Stomach (tissue), 9 donors: ENCODE data around the gene SARS2. TPM values are rescaled to one million over a fixed set of nuclear protein-coding genes. Genes with fewer than 3 reads are reported as not detected.
"Not testable (repeated sequence)": the region's sequence is repeated elsewhere in the genome, so short reads cannot be mapped to it uniquely, and the experiment has no call there.

Source experiments
- DNase-seq, 2 donors: peaks; one replicate each; pipeline versions ENCODE4 v3.0.0 to v3.0.0-alpha.2; 2013 to 2019
- H3K27ac ChIP-seq, 5 donors: fragments of 200-600 bp in 4 of 5; sonication (generic) in 4 of 5; one replicate each; pipeline ENCODE4 v1.5.1; 2013 to 2019; ENCODE audit warnings: mild to moderate bottlenecking in 1 of 5, moderate library complexity in 1 of 5
- H3K27me3 ChIP-seq, 3 donors: fragments of 200-600 bp; sonication (generic); one replicate each; pipeline ENCODE4 v1.5.1; 2017 to 2019; ENCODE audit warnings: mixed run types in 1 of 3
- H3K36me3 ChIP-seq, 4 donors: fragments of 200-600 bp; sonication (generic); 1 replicate in 3 of 4; 2 replicates in 1 of 4; pipeline ENCODE4 v1.5.1; 2016 to 2019
- H3K4me1 ChIP-seq, 4 donors: fragments of 200-600 bp; sonication (generic); one replicate each; pipeline ENCODE4 v1.5.1; 2016 to 2019
- H3K4me3 ChIP-seq, 4 donors: fragments of 200-600 bp; sonication (generic) in 3 of 4; one replicate each; pipeline ENCODE4 v1.5.1; 2016 to 2019; ENCODE audit warnings: mild to moderate bottlenecking in 1 of 4
- H3K9me3 ChIP-seq, 4 donors: fragments of 200-600 bp; sonication (generic); one replicate each; pipeline ENCODE4 v1.5.1; 2016 to 2019
- CTCF ChIP-seq, 7 experiments: fragments of 450-650 bp in 4 of 7; fragments of 200-600 bp in 3 of 7; sonication (generic) in 3 of 7; IDR thresholded peaks; one replicate each; pipeline ENCODE4 v1.5.1; 2016 to 2019; ENCODE audit warnings: antibody characterized with exemption in 7 of 7, control low read depth in 2 of 7, mild to moderate bottlenecking in 1 of 7
- EP300 ChIP-seq: sonication (generic); formaldehyde crosslinking; IDR thresholded peaks from one replicate; pipeline ENCODE4 v1.6.1; 2017; ENCODE audit warnings: antibody characterized with exemption
- POLR2A ChIP-seq, 4 donors: fragments of 450-650 bp; IDR thresholded peaks; one replicate each; pipeline ENCODE4 v1.6.1; 2016; ENCODE audit warnings: antibody characterized with exemption in 4 of 4, control low read depth in 2 of 4, mild to moderate bottlenecking in 1 of 4, moderate library complexity in 1 of 4
- POLR2AphosphoS5 ChIP-seq, 3 donors: sonication (generic); formaldehyde crosslinking; IDR thresholded peaks; one replicate each; pipeline ENCODE4 v1.6.1; 2016; ENCODE audit warnings: antibody characterized with exemption in 3 of 3
- WGBS, 5 donors: extraction: QIAGEN DNeasy Blood & Tissue Kit in 3 of 5; methylation state at CpG; one replicate each; pipeline versions ENCODE4 v1.1.5 to v1.1.7; 2013 to 2018; 5-methylcytosine and 5-hydroxymethylcytosine counted together
- intact Hi-C: fragments of 100-400 bp; cut with DNase I; formaldehyde crosslinking; loops from one replicate; pipeline ENCODE4 v1.15.1; 2023; ENCODE audit warnings: low total_unique reads
- polyA plus RNA-seq, 3 donors: library from polyadenylated mRNA; stranded (reverse); fragments of 200-250 nt; gene quantifications; one replicate each; pipeline ENCODE4 v1.2.3, GENCODE V29; 2013
- total RNA-seq, 5 donors: library from RNA; depleted of rRNA; stranded (reverse); fragments of >200 nt; gene quantifications; one replicate each; pipeline versions ENCODE4 v1.1.0 to v1.2.3, GENCODE V29; 2014 to 2016
- donor health status: healthy with polysubstance abuse.
- donor health status: Bipolar disorder and iron deficiency.
- donor health status: healthy.

SARS2 gene
- total and polyA plus RNA-seq, 8 donors, result 4.9 to 59.4 (median 27.7) TPM; not detected in 1

- no peak for DNase-seq
- intact Hi-C loops, result no loop called here
- Histone ChIP-seq H3K27me3 (no peaks in the 10 kb centered on the region), H3K9me3 (no peaks in the 10 kb centered on the region), H3K4me1 (peaks cover 0 to 5% (median 0%) of the 10 kb centered on the region in 4 donors), H3K27ac (no peak overlapping the region), H3K36me3 (peaks cover 26 to 75% (median 74%) of the 10 kb centered on the region in 4 donors), H3K4me3 (no peak overlapping the region)
- TF ChIP-seq CTCF (IDR thresholded peaks at IDR 0.05) (no peak), POLR2A (IDR thresholded peaks at IDR 0.05) (no peak), POLR2AphosphoS5 (IDR thresholded peaks at IDR 0.05) (no peak), EP300 (no peak)
- 92 to 97% (median 94%) methylated on average over 17 of the region's 17 CpGs for WGBS, 5 donors
Measured at GRCh38 chr19:38888876-38889275, 41.7 kb downstream of the SARS2 start.

- H3K4me1 ChIP-seq, intact Hi-C loops, H3K4me3 ChIP-seq, H3K27ac ChIP-seq, H3K9me3 ChIP-seq, DNase-seq, H3K27me3 ChIP-seq: not testable (repeated sequence)
- H3K36me3 ChIP-seq, result peaks cover 33 to 79% (median 73%) of the 10 kb centered on the region in 4 donors
- WGBS, 5 donors, result 92 to 98% (median 96%) methylated on average over 3 of the region's 3 CpGs
Measured at GRCh38 chr19:38884691-38885090, 45.9 kb downstream of the SARS2 start.

- Histone ChIP-seq H3K27ac (no peak overlapping the region), H3K36me3 (peaks cover 19 to 77% (median 67%) of the 10 kb centered on the region in 4 donors), H3K27me3 (no peaks in the 10 kb centered on the region), H3K4me3 (no peak overlapping the region), H3K9me3 (no peaks in the 10 kb centered on the region), H3K4me1 (peaks cover 5 to 13% (median 7%) of the 10 kb centered on the region in 4 donors)
- DNase-seq, result no peak
- intact Hi-C loops, result no loop called here
- 88 to 97% (median 95%) methylated on average over 9 of the region's 9 CpGs for WGBS, 5 donors
- TF ChIP-seq POLR2AphosphoS5 (IDR thresholded peaks at IDR 0.05) (no peak), CTCF (IDR thresholded peaks at IDR 0.05) (no peak)
Measured at GRCh38 chr19:38883286-38883685, 47.3 kb downstream of the SARS2 start.

GRCh38 chr19:38880882-38881609, 49.5 kb downstream of the SARS2 start:
- Histone ChIP-seq H3K27me3 (no peaks in the 10 kb centered on the region), H3K9me3 (no peaks in the 10 kb centered on the region), H3K27ac (no peak overlapping the region), H3K4me3 (no peak overlapping the region), H3K36me3 (peaks cover 16 to 67% (median 55%) of the 10 kb centered on the region in 4 donors), H3K4me1 (peaks cover 5 to 21% (median 13%) of the 10 kb centered on the region in 4 donors)
- intact Hi-C loops, result no loop called here
- no peak for DNase-seq
- TF ChIP-seq EP300 (no peak), CTCF (IDR thresholded peaks at IDR 0.05) (no peak), POLR2AphosphoS5 (IDR thresholded peaks at IDR 0.05) (no peak), POLR2A (IDR thresholded peaks at IDR 0.05) (no peak)
- WGBS, 5 donors, result 88 to 94% (median 91%) methylated on average over 13 to 19 of the region's 19 CpGs
